Endothelial cell of umbilical vein (primary cell): ENCODE data around the gene NME7. TPM values are rescaled to one million over a fixed set of nuclear protein-coding genes. Genes with fewer than 3 reads are reported as not detected.
"Not testable (repeated sequence)": the region's sequence is repeated elsewhere in the genome, so short reads cannot be mapped to it uniquely, and the experiment has no call there.

Experiments used
- BruUV-seq: library from RNA; stranded (reverse); fragments of 400-500 nt; replicated peaks from 2 replicates; lab custom pipeline; 2021; lab: Mats Ljungman, UMichigan
- CTCF ChIA-PET: fragments of 300-600, 350-600 bp; sonication (Branson Sonifier 250); formaldehyde crosslinking; loops from one replicate; lab custom pipeline; 2021; ENCODE audit warnings: antibody characterized with exemption, inconsistent platforms; lab: Charles Lee
- POLR2A ChIA-PET: fragments of 300-600, 350-600 bp; sonication (Branson Sonifier 250); formaldehyde crosslinking; loops from one replicate; lab custom pipeline; 2021; ENCODE audit warnings: antibody characterized with exemption, inconsistent platforms; lab: Charles Lee
- DNase-seq: peaks from one replicate; pipeline ENCODE4 v3.0.0-alpha.2; 2011; ENCODE audit warnings: low read depth, low spot score
- FAIRE-seq: peaks from 2 replicates; lab custom pipeline; 2011; peaks lifted over from hg19 to GRCh38; lab: Jason Lieb, UNC
- H2AFZ ChIP-seq: 2 replicates; pipeline ENCODE4 v1.6.0; 2012; ENCODE audit warnings: low read depth, low read length, control low read depth, inconsistent platforms
- H3K27ac ChIP-seq: 2 replicates; pipeline ENCODE4 v1.5.1; 2011; ENCODE audit warnings: low read depth, mild to moderate bottlenecking, control low read depth, low read length, moderate library complexity; ENCODE audit not compliant: insufficient read depth
- H3K27me3 ChIP-seq, 2 experiments: 2 replicates each; pipeline versions ENCODE4 v1.6.0 to v1.6.1; 2011; ENCODE audit warnings: low read length in 2 of 2, mixed read lengths in 1 of 2; ENCODE audit not compliant: control insufficient read depth in 2 of 2, insufficient read depth in 2 of 2
- H3K36me3 ChIP-seq, 2 experiments: 2 replicates in 1 of 2; 3 replicates in 1 of 2; pipeline ENCODE4 v1.5.1; 2011; ENCODE audit warnings: low read length in 2 of 2, mild to moderate bottlenecking in 1 of 2, moderate library complexity in 1 of 2; ENCODE audit not compliant: control insufficient read depth in 2 of 2, insufficient read depth in 2 of 2; ENCODE audit errors: extremely low read depth in 1 of 2
- H3K4me1 ChIP-seq: 3 replicates; pipeline ENCODE4 v1.5.1; 2011; ENCODE audit warnings: mild to moderate bottlenecking, low read length; ENCODE audit not compliant: control insufficient read depth, insufficient read depth; ENCODE audit errors: extremely low read depth
- H3K4me2 ChIP-seq: 2 replicates; pipeline ENCODE4 v1.6.1; 2011; ENCODE audit warnings: low read length, control low read depth, mixed read lengths; ENCODE audit not compliant: insufficient read depth
- H3K4me3 ChIP-seq, 3 experiments: fragments of 200-600 bp in 1 of 3; sonication (generic), shearing (Covaris generic) in 1 of 3; replicated peaks in 1 of 3; 2 replicates each; pipeline ENCODE4 v1.5.1; 2011 to 2016; ENCODE audit warnings: control low read depth in 3 of 3, low read length in 3 of 3, mild to moderate bottlenecking in 2 of 3, inconsistent platforms in 1 of 3, low read depth in 1 of 3, moderate library complexity in 1 of 3; ENCODE audit not compliant: insufficient read depth in 1 of 3
- H3K79me2 ChIP-seq: 2 replicates; pipeline ENCODE4 v1.6.0; 2012; ENCODE audit warnings: low read length, inconsistent platforms; ENCODE audit not compliant: control insufficient read depth, insufficient read depth
- H3K9ac ChIP-seq: replicated peaks from 2 replicates; pipeline ENCODE3; 2011; ENCODE audit warnings: low read length, control low read depth; ENCODE audit not compliant: insufficient read depth; ENCODE audit errors: extremely low read depth
- H3K9me1 ChIP-seq: replicated peaks from 3 replicates; pipeline ENCODE4 v1.6.0; 2011; ENCODE audit warnings: mild to moderate bottlenecking, low read length; ENCODE audit not compliant: control insufficient read depth, insufficient read depth; ENCODE audit errors: extremely low read depth
- H3K9me3 ChIP-seq: replicated peaks from 2 replicates; pipeline ENCODE4 v1.5.1; 2012; ENCODE audit warnings: low read length, inconsistent platforms; ENCODE audit not compliant: control insufficient read depth, insufficient read depth
- H4K20me1 ChIP-seq: replicated peaks from 2 replicates; pipeline ENCODE3; 2011; ENCODE audit warnings: mild to moderate bottlenecking, low read length; ENCODE audit not compliant: control insufficient read depth, insufficient read depth; ENCODE audit errors: extremely low read depth
- EZH2 ChIP-seq: IDR thresholded peaks from 2 replicates; pipeline ENCODE4 v1.6.1; 2012; ENCODE audit warnings: borderline replicate concordance, low read depth, mild to moderate bottlenecking, moderate library complexity, low read length, inconsistent platforms; ENCODE audit not compliant: severe bottlenecking
- GATA2 ChIP-seq: IDR thresholded peaks from 2 replicates; pipeline ENCODE4 v1.7.0; 2011; ENCODE audit warnings: low read depth, mild to moderate bottlenecking, moderate library complexity, mixed read lengths, low read length; ENCODE audit not compliant: insufficient read length, insufficient read depth
- MYC ChIP-seq: IDR thresholded peaks from one replicate; pipeline ENCODE4 v1.6.1; 2011; ENCODE audit warnings: mild to moderate bottlenecking, low read depth, low read length
- POLR2AphosphoS5 ChIP-seq: IDR thresholded peaks from 2 replicates; pipeline ENCODE4 v1.6.1; 2012; ENCODE audit warnings: low read depth, mild to moderate bottlenecking, control low read depth, low read length, moderate library complexity; ENCODE audit not compliant: insufficient read depth
- dilution Hi-C: fragments of 300-500 bp; cut with MboI; formaldehyde crosslinking; loops from one replicate; pipeline ENCODE4 v1.15.0; 2019; ENCODE audit warnings: low sequenced_read_pairs; ENCODE audit not compliant: extremely low pct_ligation_motif_present
- intact Hi-C: fragments of 100-400 bp; cut with micrococcal nuclease; formaldehyde crosslinking; loops from one replicate; pipeline ENCODE4 v1.10.0; 2022
- polyA plus RNA-seq, 4 experiments: library from polyadenylated mRNA; depleted of rRNA in 3 of 4; stranded (reverse) in 3 of 4; unstranded in 1 of 4; fragments of >200 nt; gene quantifications; 2 replicates each; pipeline versions ENCODE4 v1.2.1 to v1.2.3, GENCODE V29; 2011 to 2012; ENCODE audit warnings: missing spikeins in 1 of 4
- total RNA-seq: library from RNA; stranded (reverse); gene quantifications from 2 replicates; pipeline ENCODE4 v1.2.3, GENCODE V29; 2021
- TF ChIP-seq, protein P1 (sequence below): IDR thresholded peaks from 2 replicates; pipeline ENCODE4 v1.6.1; 2011; ENCODE audit not compliant: insufficient read depth, insufficient read length

The NME7 gene
- total and polyA plus RNA-seq, 2 donors (not counting 3 experiments of a cell fraction or from before 2014, with no cell fraction given) = 16.5 to 25.3 TPM

DNA sequence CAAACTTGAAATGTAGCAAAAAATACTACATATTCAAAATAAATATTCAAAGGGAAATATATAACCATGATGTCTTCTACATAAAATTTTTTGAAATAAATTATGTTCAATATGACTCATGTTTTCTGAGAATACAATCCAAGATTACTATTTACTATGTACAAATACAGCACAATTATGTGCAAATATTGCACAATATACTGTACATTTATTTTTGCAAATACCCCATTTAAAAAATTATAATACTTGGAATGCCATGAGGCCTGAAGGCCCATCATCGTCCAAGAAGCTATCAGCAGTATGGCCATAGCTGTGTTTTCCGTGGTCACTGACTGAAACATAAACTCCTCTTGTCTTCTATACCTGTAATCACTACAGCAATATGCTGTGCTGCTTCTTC is 47.4 kb upstream of the NME7 start:
- Histone ChIP-seq H3K9me1 (no peaks in the 10 kb centered on the region), H3K27me3 (no peaks in the 10 kb centered on the region), H3K9ac (no peak overlapping the region), H3K4me2 (no peak overlapping the region), H3K79me2 (no peaks in the 10 kb centered on the region), H3K4me3 (no peak overlapping the region), H3K9me3 (no peaks in the 10 kb centered on the region), H2AFZ (no peak overlapping the region), H4K20me1 (no peaks in the 10 kb centered on the region), H3K4me1 (no peaks in the 10 kb centered on the region), H3K36me3 (no peaks in the 10 kb centered on the region), H3K27ac (no peak overlapping the region)
- intact Hi-C loops (no loop called here), dilution Hi-C loops (no loop called here)
- FAIRE-seq = no peak
- BruUV-seq = no TSS peak
- TF ChIP-seq POLR2AphosphoS5 (no peak), MYC (no peak), EZH2 (no peak), GATA2 (no peak)
- TF ChIP-seq, protein P1, sequence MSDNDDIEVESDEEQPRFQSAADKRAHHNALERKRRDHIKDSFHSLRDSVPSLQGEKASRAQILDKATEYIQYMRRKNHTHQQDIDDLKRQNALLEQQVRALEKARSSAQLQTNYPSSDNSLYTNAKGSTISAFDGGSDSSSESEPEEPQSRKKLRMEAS = no peak
- POLR2A ChIA-PET = no interaction called here
- CTCF ChIA-PET = interaction anchor here (1.0 kb wide), 1 partner anchor 15 kb away, joined by 3 read pairs; no protein-coding TSS in a partner anchor
- no peak for DNase-seq

DNA sequence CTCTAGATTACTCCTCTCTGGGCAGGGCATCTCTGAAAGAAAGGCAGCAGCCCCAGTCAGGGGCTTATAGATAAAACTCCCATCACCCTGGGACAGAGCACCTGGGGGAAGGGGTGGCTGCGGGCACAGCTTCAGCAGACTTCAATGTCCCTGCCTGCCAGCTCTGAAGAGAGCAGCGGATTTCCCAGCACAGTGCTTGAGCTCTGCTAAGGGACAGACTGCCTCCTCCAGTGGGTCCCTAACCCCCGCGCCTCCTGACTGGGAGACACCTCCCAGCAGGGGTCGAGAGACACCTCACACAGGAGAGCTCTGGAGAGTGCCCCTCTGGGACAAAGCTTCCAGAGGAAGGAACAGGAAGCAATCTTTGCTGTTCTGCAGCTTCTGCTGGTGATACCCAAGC is 40.7 kb upstream of the NME7 start:
- H3K79me2 ChIP-seq, intact Hi-C loops: not testable (repeated sequence)

DNA sequence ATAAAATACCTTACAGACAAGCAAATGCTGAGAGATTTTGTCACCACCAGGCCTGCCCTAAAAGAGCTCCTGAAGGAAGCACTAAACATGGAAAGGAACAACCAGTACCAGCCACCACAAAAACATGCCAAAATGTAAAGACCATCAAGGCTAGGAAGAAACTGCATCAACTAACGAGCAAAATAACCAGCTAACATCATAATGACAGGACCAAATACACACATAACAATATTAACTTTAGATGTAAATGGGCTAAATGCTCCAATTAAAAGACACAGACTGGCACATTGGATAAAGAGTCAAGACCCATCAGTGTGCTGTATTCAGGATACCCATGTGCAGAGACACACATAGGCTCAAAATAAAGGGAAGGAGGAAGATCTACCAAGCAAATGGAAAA is 35.0 kb upstream of the NME7 start:
- H3K9me1 ChIP-seq, POLR2A ChIA-PET, H3K9me3 ChIP-seq, H3K4me1 ChIP-seq, dilution Hi-C loops, H3K4me3 ChIP-seq, H3K4me2 ChIP-seq, FAIRE-seq, H2AFZ ChIP-seq, BruUV-seq, H3K27me3 ChIP-seq, intact Hi-C loops, CTCF ChIA-PET, H3K36me3 ChIP-seq, H4K20me1 ChIP-seq, DNase-seq, H3K79me2 ChIP-seq, H3K27ac ChIP-seq, H3K9ac ChIP-seq: not testable (repeated sequence)

More for the DNA sequence above, 40.7 kb upstream of the NME7 start:
- H3K4me3 ChIP-seq, H3K27ac ChIP-seq, dilution Hi-C loops, H3K9me3 ChIP-seq, POLR2A ChIA-PET, H3K9me1 ChIP-seq, H4K20me1 ChIP-seq, CTCF ChIA-PET, H3K9ac ChIP-seq, H3K27me3 ChIP-seq, H3K4me1 ChIP-seq, H3K4me2 ChIP-seq, FAIRE-seq, DNase-seq, BruUV-seq, H2AFZ ChIP-seq, H3K36me3 ChIP-seq: not testable (repeated sequence)
